Measurements from ENCODE around the gene LIN9. TPM values are rescaled to one million over a fixed set of nuclear protein-coding genes. Genes with fewer than 3 reads are reported as not detected.
A peak's percentile ranks its signal among the peaks of the same experiment; 100 is the strongest.

LIN9 gene
- total and polyA plus RNA-seq, 7 donors = 2.4 to 5.4 (median 3.1) TPM

DNA sequence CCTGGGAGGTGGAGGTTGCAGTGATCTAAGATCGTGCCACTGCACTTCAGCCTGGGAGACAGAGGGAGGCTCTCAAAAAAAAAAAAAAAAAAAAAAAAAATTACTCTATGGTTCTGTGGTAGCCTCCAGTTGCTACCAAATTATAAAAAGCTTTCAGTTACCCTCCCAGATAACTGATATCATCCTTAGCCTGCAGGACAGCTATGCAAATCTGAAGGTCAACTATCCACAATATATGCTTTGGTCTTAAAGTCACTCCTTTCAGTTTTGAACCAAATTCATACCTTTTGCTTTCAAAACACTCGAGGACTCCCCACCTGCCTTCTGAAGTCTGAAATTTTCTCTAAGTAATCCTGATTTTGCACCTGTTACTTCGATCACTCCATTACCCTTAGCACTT lies 82.4 kb downstream of the LIN9 start:
- Histone ChIP-seq H3K27me3 (peaks cover 9 to 35% (median 30%) of the 10 kb centered on the region in 3 donors), H3K27ac (no peak overlapping the region), H3K36me3 (no peaks in the 10 kb centered on the region), H3K4me3 (no peak overlapping the region), H3K9me3 (no peaks in the 10 kb centered on the region), H3K4me1 (peaks cover 0 to 11% (median 10%) of the 10 kb centered on the region in 4 donors)
- WGBS, 2 donors = 91 to 93% methylated on average over 3 of the region's 3 CpGs
- DNase-seq = no peak
- intact Hi-C loops (cut with DNase I) = no loop called here
- no peak for TF ChIP-seq POLR2A (IDR thresholded peaks at IDR 0.05)
- no peak for TF ChIP-seq POLR2AphosphoS5 (IDR thresholded peaks at IDR 0.05)
- TF ChIP-seq, protein P1, sequence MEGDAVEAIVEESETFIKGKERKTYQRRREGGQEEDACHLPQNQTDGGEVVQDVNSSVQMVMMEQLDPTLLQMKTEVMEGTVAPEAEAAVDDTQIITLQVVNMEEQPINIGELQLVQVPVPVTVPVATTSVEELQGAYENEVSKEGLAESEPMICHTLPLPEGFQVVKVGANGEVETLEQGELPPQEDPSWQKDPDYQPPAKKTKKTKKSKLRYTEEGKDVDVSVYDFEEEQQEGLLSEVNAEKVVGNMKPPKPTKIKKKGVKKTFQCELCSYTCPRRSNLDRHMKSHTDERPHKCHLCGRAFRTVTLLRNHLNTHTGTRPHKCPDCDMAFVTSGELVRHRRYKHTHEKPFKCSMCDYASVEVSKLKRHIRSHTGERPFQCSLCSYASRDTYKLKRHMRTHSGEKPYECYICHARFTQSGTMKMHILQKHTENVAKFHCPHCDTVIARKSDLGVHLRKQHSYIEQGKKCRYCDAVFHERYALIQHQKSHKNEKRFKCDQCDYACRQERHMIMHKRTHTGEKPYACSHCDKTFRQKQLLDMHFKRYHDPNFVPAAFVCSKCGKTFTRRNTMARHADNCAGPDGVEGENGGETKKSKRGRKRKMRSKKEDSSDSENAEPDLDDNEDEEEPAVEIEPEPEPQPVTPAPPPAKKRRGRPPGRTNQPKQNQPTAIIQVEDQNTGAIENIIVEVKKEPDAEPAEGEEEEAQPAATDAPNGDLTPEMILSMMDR (IDR thresholded peaks at IDR 0.05) = no peak
- no peak for TF ChIP-seq EP300 (IDR thresholded peaks at IDR 0.05)

DNA sequence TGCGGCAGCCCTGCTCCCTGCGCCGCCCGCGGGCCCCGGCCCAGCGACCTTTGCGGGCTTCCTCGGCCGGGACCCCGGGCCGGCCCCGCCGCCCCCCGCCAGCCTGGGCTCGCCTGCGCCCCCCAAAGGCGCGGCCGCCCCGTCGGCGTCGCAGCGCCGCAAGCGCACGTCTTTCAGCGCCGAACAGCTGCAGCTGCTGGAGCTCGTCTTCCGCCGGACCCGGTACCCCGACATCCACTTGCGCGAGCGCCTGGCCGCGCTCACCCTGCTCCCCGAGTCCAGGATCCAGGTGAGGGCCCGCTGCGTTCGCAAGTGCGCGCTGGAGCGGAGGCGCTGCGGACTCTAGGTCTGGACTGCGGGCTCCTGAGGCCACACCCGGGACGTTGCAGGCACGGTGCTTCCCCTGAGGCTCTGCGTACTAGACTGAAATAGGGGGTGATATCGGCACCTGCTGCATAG lies 85.1 kb downstream of the LIN9 start:
- TF ChIP-seq POLR2A (IDR thresholded peaks at IDR 0.05) = no peak
- TF ChIP-seq, protein P1 (IDR thresholded peaks at IDR 0.05) = no peak
- no peak for TF ChIP-seq EP300 (IDR thresholded peaks at IDR 0.05)
- TF ChIP-seq POLR2AphosphoS5 (IDR thresholded peaks at IDR 0.05) = no peak
- peak overlapping the region in 3 of 4 donors; percentile 32 to 51 (median 45) for H3K4me3 ChIP-seq
- WGBS, 2 donors = 1% methylated on average over 55 of the region's 55 CpGs
- H3K9me3 ChIP-seq = no peaks in the 10 kb centered on the region
- no peak for DNase-seq
- H3K4me1 ChIP-seq = peaks cover 0 to 11% (median 10%) of the 10 kb centered on the region in 4 donors
- peaks cover 9 to 35% (median 30%) of the 10 kb centered on the region in 3 donors for H3K27me3 ChIP-seq
- intact Hi-C loops (cut with DNase I) = no loop called here
- H3K36me3 ChIP-seq = no peaks in the 10 kb centered on the region
- H3K27ac ChIP-seq = no peak overlapping the region

DNA sequence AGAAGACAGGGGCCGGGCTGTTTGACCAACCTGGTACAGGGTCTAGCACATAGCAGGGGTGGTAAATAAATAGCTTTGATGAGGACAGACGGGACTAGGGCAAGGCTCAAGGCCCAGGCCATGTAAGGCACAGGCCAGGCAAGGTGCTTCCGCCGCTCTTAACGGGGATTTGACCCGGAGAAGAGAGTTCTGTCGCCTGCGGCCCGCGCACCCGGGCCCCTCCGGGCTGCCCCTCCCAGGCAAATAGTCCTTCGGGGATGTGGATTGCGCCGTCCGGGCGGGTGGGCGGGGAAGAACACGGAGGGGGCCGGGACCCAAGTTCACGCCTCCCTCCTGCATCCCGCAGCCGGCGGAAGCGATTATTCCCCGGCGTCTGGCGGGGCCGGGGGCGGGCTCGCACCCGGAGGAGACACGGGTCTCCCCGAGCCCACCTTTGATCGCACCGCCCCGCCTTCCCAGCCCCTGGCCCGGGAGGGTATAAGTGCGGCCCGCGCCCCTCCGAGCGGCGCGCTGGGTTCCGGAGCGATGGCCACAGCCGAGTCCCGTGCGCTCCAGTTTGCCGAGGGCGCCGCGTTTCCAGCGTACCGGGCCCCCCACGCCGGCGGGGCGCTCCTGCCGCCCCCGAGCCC lies 85.7 kb downstream of the LIN9 start, which contains the start of gene MIXL1:
TSS of gene MIXL1 (plus strand) at position 508 of the 629 bp plus-strand sequence. CDS start at position 526, 18 bp downstream.
- Histone ChIP-seq H3K4me1 (peaks cover 0 to 11% (median 10%) of the 10 kb centered on the region in 4 donors), H3K27ac (no peak within 1 kb of the TSS), H3K36me3 (no peaks in the 10 kb centered on the region), H3K4me3 (peak within 1 kb of the TSS; percentile 14 to 51 (median 38)), H3K27me3 (peaks cover 9 to 35% (median 30%) of the 10 kb centered on the region in 3 donors), H3K9me3 (no peaks in the 10 kb centered on the region)
- TF ChIP-seq, protein P1 (IDR thresholded peaks at IDR 0.05) = no peak
- TF ChIP-seq POLR2A (IDR thresholded peaks at IDR 0.05) (no peak), POLR2AphosphoS5 (IDR thresholded peaks at IDR 0.05) (no peak), EP300 (IDR thresholded peaks at IDR 0.05) (no peak)
- intact Hi-C loops (cut with DNase I) = no loop called here
- no peak for DNase-seq
- 3 to 5% methylated on average over 62 of the region's 62 CpGs for WGBS, 2 donors

DNA sequence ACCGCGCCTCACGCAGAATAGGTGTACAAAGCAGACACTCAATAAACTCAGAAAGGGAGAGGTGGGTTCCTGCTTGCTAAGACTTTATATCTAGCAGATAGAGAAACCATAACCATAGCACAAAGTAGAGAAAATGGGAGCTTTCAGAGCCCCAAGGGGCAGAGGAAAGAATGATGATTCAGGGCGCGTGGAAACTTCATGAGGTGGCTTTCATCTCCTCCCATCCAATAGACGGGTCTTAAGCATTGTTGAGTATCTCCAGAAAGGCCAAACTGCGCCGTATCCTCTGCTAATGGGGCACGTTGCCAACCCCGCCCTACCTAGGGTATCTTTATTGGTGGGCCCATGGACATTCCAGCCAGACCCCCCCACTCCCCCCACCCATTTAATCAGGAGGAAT lies 86.3 kb downstream of the LIN9 start:
- Histone ChIP-seq H3K27ac (no peak overlapping the region), H3K4me3 (no peak overlapping the region), H3K9me3 (no peaks in the 10 kb centered on the region), H3K27me3 (peaks cover 9 to 35% (median 30%) of the 10 kb centered on the region in 3 donors), H3K36me3 (no peaks in the 10 kb centered on the region), H3K4me1 (peaks cover 0 to 11% (median 10%) of the 10 kb centered on the region in 4 donors)
- no peak for DNase-seq
- intact Hi-C loops (cut with DNase I) = no loop called here
- TF ChIP-seq, protein P1 (IDR thresholded peaks at IDR 0.05) = no peak
- TF ChIP-seq POLR2AphosphoS5 (IDR thresholded peaks at IDR 0.05) (no peak), POLR2A (IDR thresholded peaks at IDR 0.05) (no peak), EP300 (IDR thresholded peaks at IDR 0.05) (no peak)
- 89 to 93% methylated on average over 10 of the region's 10 CpGs for WGBS, 2 donors

Measured in sigmoid colon (tissue), 7 donors.